ENCODE data around the gene ACER3. TPM values are rescaled to one million over a fixed set of nuclear protein-coding genes. Genes with fewer than 3 reads are reported as not detected.
"Not testable (repeated sequence)": the region's sequence is repeated elsewhere in the genome, so short reads cannot be mapped to it uniquely, and the experiment has no call there.

Gene ACER3
- total RNA-seq, 4 donors from 2014 or later: 19.0 to 26.6 (median 22.0) TPM

- no peak for DNase-seq (ENCODE audit: low spot score)
- no peak for ATAC-seq (ENCODE audit: low FRiP score)
Observed at GRCh38 chr11:77044886-77045285, 184.2 kb downstream of the ACER3 start.

GRCh38 chr11:77046060-77046501, 185.4 kb downstream of the ACER3 start:
- no peak for DNase-seq (ENCODE audit: low spot score)
- peak in 1 of 3 donors; percentile 20 for TF ChIP-seq CTCF (IDR thresholded peaks at IDR 0.05)
- no peak for ATAC-seq (ENCODE audit: low FRiP score)

More at GRCh38 chr11:77044886-77045285, 184.2 kb downstream of the ACER3 start:
- no peak for TF ChIP-seq CTCF (IDR thresholded peaks at IDR 0.05)

GRCh38 chr11:77047007-77047927, 186.5 kb downstream of the ACER3 start:
- TF ChIP-seq CTCF (IDR thresholded peaks at IDR 0.05): peak in 1 of 3 donors; percentile 32
- no peak for DNase-seq (ENCODE audit: low spot score)
- peak; percentile 87 for ATAC-seq (ENCODE audit: low FRiP score)

- not testable (repeated sequence) for DNase-seq (ENCODE audit: low spot score); ATAC-seq (ENCODE audit: low FRiP score)
Observed at GRCh38 chr11:77047928-77048446, 187.3 kb downstream of the ACER3 start.

- TF ChIP-seq CTCF (IDR thresholded peaks at IDR 0.05): no peak
- ATAC-seq (ENCODE audit: low FRiP score) (no peak), DNase-seq (ENCODE audit: low spot score) (no peak)
Observed at GRCh38 chr11:77049026-77049425, 188.3 kb downstream of the ACER3 start.

GRCh38 chr11:77051511-77051910, 190.8 kb downstream of the ACER3 start:
- no peak for TF ChIP-seq CTCF (IDR thresholded peaks at IDR 0.05)
- no peak for ATAC-seq (ENCODE audit: low FRiP score)
- DNase-seq (ENCODE audit: low spot score): no peak

GRCh38 chr11:77052518-77052917, 191.8 kb downstream of the ACER3 start:
- ATAC-seq (ENCODE audit: low FRiP score) (no peak), DNase-seq (ENCODE audit: low spot score) (no peak)
- no peak for TF ChIP-seq CTCF (IDR thresholded peaks at IDR 0.05)

Data from omental fat pad (tissue), 4 donors.